DMS153 treated with DMSO at 0.1 percent for 48 hours (cell line): Measurements from ENCODE around the gene ASMTL.
"Not testable (repeated sequence)": the region's sequence is repeated elsewhere in the genome, so short reads cannot be mapped to it uniquely, and the experiment has no call there.

Experiments
- DNase-seq: peaks from one replicate; lab custom pipeline; 2025; ENCODE audit not compliant: unreplicated experiment; lab: John Stamatoyannopoulos, UW

ASMTL gene

GRCh38 chrX:1416327-1416784, 36.4 kb downstream of the ASMTL start:
- no peak for DNase-seq

GRCh38 chrX:1412551-1413161, 40.1 kb downstream of the ASMTL start:
- no peak for DNase-seq

DNA sequence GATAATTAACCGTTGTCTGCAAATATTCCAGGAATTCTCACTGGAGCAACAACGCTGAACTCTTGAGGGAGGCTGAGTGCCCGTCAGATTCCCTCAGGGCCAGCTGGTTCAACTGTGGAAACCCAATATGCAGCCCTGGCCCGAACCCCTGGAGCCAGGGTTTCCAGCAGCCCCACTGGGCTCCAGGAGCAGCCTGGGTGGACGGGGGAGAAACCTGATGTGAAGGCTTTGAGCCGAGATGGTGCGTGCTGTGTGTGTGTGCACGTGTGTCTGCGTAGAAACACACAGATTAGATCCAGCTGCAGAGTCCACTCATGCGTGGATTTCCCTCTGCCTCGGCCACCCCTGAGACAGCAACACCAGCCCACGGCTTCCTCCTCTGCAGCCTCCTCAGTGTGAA, 41.4 kb downstream of the ASMTL start:
- DNase-seq, result no peak

DNA sequence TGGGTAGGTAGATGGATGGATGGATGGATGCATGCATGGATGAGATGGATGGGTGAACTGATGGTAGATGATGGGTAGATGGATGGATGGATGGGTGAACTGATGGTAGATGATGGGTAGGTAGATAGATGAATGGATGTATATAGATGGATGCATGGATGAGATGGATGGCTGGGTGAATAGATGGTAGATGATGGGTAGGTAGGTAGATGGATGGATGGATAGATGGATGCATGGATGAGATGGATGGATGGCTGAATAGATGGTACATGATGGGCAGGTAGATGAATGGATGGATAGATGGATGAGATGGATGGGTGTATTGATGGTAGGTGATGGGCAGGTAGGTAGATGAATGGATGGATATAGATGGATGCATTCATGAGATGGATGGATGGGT, 45.7 kb downstream of the ASMTL start:
- no peak for DNase-seq

GRCh38 chrX:1405769-1406168, 46.9 kb downstream of the ASMTL start:
- not testable (repeated sequence) for DNase-seq

GRCh38 chrX:1403867-1404266, 48.8 kb downstream of the ASMTL start:
- not testable (repeated sequence) for DNase-seq

- no peak for DNase-seq
Measured at GRCh38 chrX:1403228-1403627, 49.5 kb downstream of the ASMTL start.

DNA sequence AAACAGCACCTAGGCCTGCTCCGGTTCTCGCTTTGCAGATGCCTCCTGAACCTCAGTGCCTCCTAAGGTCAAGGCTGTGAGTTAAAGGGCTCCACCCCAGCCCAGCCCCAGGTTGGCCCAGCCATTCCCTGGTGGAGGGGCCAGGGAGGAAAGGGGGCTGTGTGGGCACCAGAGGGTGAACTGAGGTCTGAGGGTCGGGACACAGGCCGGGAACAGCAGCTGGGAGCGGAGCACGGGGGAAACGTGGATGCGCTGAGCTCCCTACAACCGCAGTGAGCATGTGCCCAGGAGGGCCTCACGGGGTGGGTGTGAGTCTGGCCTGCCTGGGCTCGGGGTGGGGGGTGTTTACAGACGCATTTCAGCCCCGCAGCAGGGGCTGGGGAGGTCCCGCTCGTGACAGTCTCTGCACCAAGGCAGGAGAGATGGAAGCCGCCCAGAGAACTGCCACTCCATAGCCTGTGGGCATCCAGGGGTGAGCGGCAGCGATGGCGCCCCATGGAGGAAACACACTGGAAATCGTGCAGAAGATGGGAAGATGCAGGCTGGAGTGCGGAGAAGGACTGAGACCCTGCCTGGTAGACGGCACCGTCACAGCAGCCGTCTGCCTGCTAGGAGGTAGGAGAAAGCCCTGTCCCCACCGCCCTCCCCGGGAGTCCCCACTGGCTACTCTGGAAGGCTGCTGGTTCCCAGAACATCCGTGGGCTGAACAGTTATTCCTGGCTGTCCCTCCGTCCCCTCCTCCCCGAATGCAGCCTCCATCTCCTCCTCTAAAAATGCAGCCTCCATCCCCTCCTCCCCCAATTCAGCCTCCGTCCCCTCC, 50.9 kb downstream of the ASMTL start:
- DNase-seq, result no peak

DNA sequence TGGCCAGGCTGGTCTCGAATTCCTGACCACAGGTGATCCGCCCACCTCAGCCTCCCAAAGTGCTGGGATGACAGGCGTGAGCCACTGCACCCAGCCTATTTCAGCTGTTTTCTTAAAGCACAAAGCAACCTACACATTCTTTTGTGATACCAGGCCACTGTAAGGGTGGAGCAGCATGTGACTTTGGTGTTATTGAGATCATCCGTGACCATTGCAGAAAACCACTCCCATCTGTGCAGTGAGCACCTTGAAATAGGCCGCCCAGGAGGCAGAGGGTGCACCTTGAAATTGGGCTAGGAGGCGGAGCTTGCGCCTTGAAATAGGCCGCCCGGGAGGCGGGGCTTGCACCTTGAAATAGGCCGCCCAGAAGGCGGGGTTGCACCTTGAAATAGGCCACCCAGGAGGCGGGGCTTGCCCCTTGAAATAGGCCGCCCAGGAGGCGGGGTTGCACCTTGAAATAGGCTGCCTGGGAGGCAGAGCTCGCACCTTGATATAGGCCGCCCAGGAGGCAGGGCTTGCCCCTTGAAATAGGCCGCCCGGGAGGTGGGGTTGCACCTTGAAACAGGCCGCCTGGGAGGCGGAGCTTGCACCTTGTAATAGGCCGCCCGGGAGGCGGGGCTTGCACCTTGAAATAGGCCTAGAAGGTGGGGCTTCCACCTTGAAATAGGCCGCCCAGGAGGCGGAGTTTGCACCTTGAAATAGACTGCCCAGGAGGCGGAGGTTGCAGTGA, 51.8 kb downstream of the ASMTL start:
- DNase-seq, result no peak

DNA sequence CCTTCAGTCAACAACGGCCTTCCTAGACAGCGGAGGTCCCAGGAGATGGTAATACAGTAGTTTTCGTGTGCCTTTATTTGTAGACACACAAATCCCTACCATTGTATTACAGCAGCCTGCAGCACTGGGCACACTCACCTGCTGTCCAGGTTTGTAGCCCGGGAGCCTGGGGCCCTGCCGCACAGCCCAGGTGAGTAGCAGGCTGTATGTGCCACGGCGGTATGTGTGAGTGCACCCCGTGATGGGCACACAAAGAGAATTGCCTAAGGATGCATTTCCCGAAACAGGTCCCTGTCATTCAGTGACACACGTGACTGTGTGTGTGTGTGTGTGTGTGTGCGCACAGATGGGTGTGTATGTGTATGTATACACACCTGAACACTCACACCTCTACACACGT, 52.7 kb downstream of the ASMTL start:
- no peak for DNase-seq

GRCh38 chrX:1398431-1399340, 54.0 kb downstream of the ASMTL start:
- no peak for DNase-seq

DNA sequence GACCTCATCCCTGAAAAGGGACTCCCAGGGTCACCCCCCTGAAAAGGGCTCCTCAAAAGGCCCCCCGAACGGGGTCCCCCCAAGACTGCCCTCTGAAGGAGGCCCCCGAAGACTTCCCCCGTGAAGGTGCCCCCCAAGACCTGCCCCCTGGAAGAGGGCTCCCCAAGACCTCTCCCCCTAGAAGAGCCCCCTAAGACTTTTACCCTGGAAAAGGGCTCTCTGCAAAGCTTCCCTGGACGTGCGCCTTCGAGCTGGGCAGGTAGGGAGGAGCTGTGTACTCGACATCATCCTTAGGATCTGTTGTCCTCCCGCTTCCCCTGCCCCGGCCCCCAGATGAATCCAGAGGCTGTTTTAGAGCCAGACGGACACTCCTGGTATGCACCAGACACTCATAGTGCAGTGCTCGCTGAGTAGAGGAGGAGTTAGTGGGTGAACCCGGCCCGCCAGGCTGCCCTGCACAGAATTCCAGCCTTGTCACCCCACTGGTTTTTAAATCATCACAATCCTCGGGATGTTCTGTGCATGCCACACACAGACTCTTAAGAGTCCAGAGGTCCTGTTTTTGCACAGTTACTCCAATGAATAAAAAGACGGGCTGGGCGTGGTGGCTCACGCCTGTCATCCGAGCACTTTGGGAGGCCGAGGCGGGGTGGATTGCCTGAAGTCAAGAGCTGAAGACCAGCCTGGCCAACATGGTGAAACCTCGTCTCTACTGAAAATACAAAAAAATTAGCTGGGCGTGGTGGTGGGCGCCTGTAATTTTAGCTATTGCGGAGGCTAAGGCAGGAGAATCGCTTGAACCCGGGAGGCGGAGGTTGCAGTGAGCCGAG, 55.1 kb downstream of the ASMTL start:
- no peak for DNase-seq

DNA sequence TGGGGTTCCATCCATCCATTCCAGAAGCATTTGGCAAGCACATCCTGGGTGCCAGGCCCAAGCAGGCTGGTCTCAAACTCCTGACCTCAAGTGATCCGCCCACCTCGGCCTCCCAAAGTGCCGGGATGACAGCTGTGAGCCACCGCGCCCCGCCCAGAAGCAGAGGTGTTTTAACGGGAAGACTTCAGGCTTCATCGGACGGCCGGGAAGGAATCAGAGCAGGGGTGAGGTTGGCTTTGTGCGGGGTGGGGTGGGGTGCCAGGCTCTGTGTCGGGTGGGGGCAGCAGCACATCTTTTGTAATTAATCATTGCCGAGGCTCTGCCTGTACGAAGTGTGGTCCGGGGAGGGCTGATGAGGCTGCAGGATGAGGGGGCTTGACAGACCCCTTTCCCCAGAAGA, 55.7 kb downstream of the ASMTL start:
- DNase-seq, result no peak

GRCh38 chrX:1395646-1396216, 57.0 kb downstream of the ASMTL start:
- no peak for DNase-seq

DNA sequence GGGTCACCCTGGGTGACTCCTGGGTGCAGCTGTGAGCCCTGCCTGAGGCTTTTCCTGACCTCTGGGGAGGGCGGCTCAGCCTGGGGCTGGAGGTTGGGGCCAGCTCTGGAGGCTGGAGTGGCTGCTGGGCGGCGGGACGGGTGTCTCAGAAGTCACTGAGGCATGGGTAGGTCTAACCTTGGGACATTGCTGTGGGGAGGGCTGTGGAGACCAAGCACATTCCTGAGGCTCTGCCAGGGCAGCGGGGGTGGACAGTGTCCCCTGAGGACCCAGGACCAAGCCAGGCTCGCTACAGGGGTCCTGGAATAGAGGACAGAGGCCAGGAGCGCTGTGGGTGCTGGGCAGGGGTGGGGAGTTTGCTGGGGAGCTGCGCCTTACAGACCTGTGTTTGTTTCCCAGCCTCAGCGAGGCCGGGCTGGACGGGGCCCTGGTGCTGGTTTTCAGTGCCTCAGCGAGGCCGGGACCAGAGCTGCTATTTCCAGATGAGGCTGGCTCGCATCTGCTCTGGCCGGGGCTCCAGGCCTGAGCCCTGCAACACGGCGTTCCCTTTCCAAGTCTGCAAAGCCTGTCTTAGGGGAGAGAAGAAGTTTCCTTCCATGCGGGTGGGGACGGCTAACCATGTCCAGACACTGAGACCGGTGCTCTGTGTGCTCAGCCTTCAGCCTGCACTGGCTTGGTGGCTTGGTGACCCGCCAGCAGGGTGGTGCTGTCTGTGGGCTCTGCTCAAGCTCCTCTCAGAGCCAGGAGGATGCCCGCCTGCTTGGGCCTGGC, 57.8 kb downstream of the ASMTL start:
- no peak for DNase-seq

GRCh38 chrX:1393871-1394615, 58.7 kb downstream of the ASMTL start:
- no peak for DNase-seq

DNA sequence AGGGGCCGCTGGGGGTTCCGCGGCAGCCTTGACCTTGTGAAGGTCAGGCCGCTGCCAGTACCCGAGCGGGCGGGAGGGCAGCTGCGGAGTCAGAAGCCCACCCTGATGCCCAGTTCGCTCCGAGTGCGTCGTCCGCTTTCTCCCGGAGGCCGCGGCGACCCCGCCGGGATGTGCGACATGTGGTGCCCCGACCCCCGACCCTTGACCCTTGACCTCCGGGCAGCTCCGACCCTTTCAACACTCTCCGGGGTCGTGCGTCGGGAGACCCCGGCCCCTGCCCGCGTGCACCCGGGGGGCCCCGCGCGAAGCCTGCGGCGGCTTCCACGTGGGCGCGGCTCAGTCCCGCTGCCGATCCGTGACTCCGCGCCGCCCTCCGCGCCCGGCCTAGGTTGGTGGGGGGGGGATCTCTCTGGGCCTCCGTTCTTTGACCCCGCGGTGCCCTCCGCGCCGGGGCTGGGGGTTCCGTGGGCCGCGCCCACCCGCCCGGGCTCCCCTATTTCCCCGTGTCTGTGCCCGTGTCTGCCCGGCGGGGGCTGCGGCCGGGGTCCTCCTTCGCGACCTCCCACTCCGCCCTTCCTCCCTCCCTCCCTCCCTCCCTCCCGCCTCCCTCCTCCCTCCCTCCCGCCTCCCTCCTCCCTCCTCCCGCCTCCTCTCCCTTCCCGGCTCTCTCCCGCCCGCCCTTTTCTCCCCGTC, 60.2 kb downstream of the ASMTL start:
- no peak for DNase-seq
